ENCODE measurements around the gene CISD1.
"Not testable (repeated sequence)": the region's sequence is repeated elsewhere in the genome, so short reads cannot be mapped to it uniquely, and the experiment has no call there.

DNA sequence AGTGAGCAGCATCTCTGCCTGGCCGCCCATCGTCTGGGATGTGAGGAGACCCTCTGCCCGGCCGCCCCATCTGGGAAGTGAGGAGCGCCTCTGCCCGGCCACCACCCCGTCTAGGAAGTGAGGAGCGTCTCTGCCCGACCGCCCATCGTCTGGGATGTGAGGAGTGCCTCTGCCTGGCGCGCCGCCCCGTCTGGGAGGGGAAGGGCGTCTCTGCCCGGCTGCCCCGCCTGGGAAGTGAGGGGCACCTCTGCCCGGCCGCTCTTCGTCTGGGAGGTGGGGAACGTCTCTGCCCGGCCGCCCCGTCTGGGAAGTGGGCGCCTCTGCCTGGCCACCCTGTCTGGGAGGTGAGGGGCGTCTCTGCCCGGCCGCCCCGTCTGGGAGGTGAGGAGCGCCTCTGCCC, 25.2 kb upstream of the CISD1 start:
- TF ChIP-seq, protein P1, sequence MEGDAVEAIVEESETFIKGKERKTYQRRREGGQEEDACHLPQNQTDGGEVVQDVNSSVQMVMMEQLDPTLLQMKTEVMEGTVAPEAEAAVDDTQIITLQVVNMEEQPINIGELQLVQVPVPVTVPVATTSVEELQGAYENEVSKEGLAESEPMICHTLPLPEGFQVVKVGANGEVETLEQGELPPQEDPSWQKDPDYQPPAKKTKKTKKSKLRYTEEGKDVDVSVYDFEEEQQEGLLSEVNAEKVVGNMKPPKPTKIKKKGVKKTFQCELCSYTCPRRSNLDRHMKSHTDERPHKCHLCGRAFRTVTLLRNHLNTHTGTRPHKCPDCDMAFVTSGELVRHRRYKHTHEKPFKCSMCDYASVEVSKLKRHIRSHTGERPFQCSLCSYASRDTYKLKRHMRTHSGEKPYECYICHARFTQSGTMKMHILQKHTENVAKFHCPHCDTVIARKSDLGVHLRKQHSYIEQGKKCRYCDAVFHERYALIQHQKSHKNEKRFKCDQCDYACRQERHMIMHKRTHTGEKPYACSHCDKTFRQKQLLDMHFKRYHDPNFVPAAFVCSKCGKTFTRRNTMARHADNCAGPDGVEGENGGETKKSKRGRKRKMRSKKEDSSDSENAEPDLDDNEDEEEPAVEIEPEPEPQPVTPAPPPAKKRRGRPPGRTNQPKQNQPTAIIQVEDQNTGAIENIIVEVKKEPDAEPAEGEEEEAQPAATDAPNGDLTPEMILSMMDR (IDR thresholded peaks at IDR 0.05), result not testable (repeated sequence)
- TF ChIP-seq POLR2A (IDR thresholded peaks at IDR 0.05), result not testable (repeated sequence)

All from right lobe of liver (tissue), 4 donors.